Fibroblast of skin of right biceps (primary cell): ENCODE measurements around the gene TBCK.
"Not testable (repeated sequence)": the region's sequence is repeated elsewhere in the genome, so short reads cannot be mapped to it uniquely, and the experiment has no call there.

Experiments used
- DNase-seq: peaks from one replicate; pipeline ENCODE4 v3.0.0-alpha.2; 2013

The TBCK gene

DNA sequence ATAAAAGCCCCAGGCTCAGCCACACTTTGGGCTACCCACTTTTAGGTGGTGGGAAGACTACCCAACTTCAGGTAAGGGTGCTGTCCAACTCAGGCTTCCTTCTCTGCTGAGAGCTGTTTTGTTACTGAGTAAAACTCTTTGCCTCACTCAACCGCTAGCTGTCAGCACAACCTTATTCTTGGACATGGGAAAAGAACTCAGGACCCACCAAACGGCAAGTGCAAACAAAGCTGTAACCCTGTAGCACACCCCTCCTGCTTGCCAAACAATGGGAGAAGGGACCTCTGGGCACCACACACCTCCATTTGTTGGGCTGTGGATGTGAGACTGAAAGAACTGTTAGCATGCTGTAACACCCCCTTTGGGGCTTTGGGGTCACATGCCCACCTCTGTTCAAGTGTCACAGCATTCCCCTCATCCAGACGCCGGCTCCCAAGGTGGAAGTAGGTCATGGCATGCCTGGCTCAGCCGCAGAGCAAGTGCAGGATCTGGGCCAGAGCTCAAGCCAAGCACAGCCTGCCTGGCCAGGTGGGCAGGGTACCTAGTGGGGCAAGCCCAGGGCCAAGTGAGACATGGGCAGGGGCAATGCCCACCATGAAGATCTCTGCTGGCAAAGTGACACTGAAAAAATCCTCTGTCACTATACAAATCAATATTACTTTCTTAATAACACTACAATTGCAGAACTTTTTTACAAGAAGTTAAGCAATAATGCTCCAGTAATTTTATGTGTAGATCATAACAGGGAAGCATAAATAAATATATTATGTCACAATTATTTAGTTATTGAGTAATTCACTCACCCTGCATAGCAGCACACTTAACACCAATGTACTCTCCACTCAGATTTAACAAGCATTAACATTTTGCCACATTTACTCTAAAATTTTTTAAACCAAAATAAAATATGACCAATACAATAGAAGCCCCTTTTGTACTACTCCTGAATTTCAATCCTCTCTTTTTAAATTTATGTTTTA, 107.2 kb downstream of the TBCK start:
- DNase-seq = no peak

DNA sequence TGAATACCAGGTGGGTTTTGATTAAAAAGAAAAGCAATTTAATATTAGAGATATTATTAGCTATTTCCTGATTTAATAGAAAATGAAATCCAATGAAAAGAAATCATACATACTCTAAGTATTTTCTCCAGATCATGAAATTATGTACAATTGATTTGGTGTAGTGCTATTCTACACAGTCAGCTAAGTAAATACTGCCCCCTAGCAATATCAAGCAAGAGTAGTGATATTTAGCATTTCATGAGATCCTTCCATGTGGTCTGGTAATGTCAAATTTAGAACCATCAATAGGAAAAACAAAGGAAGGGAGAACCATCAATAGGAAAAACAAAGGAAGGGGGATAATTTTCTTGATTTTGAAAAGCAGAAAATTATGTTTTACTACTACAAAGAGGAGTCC, 114.6 kb downstream of the TBCK start:
- peak; percentile 8 for DNase-seq

DNA sequence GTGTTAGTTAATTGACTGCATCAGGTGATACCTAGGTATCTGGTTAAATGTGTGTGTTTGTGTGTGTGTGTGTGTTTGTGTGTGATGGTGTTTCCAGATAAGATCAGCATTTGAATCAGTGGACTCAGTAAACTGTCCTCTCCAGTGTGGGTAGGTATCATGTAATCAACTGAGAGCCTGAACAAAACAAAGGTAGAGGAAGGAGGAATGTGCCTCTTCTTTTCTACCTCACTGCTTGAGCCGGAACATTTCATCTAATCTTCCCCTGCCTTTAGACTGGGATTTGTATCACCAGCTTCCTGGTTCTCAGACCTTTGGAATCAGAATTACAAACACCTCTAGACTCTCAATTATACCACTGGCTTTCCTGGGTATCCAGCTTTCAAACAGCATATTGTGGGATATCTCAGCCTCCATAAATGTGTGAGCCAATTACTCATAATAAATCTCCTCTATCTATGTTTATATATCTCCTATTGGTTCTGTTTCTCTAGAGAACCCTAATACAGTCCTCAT, 120.5 kb downstream of the TBCK start:
- no peak for DNase-seq

DNA sequence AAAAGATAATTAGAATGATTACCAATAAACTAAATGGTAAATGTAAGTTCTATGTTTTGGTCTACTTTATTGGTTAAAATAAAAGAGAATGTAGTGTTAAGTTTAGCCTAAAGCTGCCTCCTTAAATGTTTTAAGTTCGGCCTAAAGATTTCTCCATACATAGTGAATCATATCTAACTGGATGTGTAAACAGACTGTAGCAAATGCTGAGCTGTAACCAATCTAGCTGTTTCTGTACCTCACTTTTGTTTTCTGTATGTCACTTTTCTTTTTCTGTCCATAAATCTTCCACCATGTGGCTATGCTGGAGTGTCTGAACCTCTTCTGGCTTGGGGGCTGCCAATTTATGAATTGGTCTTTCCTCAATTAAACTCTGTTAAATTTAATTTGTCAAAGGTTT, 121.2 kb downstream of the TBCK start:
- no peak for DNase-seq

DNA sequence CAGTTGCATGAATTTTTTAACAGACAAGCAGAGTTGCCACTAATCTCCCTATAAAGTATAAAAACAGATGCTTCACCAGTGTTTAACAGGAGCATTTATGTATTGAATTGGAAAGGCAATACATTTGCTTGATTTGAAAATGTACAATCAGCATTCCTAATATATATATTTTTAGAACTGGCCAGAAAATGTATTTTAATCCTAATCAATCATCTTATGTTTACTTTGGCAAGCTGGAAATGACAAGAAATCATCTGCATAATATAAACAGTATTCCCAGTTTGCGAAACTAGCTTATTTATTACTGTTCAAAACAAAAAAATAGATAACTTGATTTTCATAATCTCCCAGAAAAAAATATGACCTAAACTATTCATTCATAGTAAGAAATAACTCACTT, 123.9 kb downstream of the TBCK start:
- no peak for DNase-seq

DNA sequence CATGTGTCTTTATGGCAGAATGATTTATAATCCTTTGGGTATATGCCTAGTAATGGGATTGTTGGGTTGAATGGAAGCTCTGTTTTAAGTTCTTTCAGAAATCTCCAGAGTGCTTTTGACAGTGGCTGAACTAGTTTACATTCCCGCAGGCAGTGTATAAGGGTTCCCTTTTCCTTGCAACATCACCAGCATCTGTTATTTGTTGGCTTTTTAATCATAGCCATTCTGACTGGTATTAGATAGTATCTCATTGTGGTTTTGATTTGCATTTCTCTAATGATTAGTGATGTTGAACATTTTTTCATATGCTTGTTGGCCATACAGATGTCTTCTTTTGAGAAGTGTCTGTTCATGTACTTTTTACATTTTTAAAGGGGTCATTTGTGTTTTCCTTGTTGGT, 129.8 kb downstream of the TBCK start:
- no peak for DNase-seq

DNA sequence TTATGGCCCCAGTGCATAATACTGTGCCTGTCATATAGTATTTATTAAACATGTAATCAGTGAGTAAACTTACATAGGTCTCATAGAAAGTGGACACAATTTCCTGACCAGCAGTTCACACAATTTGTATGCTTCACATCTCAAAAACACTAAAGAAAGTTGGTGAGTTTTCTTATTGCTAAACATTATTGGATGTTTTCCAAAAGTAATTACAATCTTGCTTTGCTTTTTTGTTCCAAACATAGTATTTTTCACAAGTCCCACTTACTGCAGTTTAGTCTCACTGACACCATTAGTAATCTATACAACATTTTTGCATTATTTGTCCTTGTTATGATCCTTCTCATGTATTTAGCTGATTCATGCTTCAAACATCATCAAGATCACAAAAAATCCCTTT, 132.5 kb downstream of the TBCK start:
- no peak for DNase-seq

DNA sequence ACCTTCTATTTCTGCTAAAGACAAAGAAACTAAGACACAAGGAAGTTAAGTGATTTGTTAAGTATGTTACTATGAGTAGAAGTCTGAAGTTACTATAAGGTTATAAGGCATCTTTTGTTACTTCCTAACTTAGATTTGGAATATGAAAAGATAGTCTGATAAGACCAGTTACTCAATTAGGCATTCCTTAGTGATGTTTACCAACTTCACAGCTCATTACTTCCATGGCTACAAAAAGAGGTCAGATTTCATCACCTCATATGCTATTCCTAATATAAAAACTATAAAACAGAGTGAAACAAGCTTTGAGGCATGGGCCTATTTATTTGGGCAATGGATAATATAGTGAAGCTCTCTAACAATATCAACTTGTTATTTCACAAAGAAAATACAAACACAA, 143.1 kb downstream of the TBCK start:
- no peak for DNase-seq

DNA sequence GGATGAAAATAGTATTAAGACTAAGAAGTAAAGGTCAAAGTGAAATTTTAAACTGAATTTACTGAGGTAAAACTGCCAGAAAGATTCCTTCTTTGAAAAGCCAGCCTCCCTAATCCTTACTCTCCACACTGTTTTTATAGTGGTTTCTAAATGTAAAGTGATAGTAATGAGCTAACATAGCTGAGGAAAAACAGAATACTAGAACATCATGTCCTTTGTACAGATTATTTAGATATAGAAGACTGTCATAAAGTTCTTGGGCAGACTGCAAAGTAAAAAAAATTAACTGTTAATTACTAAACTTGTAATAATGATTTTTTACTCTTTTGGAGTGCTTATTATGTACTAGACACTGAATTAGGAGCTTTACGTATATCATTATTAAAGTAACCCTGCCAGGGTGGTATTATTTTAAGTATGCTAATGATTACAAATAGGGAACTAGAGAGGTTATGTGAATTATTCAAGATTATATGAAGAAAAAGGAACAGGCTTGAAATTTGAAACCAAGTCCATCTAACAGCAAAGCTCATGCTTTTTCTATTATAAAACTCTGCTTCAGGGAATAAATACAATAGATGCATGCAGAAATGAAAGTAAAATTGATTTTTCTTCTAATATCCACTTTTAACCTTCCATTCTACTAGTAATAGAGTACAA, 150.5 kb downstream of the TBCK start:
- no peak for DNase-seq

DNA sequence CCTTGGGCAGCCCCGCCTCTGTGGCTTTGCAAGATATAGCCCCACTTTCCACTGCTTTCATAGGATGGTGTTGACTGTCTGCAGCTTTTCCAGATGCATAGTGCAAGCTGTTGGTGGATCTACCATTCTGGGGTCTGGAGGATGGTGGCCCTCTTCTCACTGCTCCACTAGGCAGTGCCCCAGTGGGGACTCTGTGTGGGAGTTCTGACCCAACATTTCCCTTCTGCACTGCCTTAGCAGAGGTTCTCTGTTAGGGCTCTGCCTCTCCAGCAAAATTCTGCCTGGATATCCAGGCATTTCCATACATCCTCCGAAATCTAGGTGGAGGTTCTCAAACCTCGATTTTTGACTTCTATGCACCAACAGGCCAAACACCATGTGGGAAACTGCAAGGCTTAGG, 153.7 kb downstream of the TBCK start:
- DNase-seq = no peak

DNA sequence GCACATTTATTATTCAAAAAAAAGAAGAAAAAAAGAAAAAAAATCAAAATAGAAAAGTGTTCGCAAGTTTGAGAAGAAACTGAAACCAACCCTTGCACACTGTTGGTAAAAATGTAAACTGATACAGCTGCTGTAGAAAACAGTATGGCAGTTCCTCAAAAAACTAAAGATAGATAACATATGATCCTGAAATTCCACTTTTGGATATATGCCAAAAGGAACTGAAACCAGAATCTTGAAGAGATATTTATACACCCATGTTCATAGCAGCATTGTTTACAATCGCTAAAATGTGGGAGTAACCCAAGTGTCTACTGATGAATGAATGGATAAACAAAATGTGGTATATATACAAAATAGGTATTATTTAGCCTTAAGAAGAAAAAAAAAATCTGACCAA, 155.4 kb downstream of the TBCK start:
- DNase-seq = no peak

DNA sequence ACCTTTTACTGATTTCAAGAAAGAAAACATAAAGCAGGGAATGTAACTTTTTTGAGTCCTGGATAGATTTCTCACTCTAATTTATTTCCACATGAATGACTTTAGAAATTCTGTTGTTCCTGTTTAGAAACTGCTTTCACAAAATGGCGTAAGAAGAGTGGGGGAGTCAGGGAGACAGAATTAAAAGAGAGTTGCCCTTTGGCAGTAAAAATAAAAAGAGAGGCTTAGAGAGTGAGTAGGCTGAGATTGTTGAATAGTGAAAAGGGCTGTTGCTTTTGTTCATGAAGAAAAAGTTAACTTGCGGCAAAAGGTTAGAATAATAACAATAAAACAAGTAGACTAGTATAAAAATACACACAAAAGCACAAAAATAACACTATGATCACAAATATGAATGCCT, 166.1 kb downstream of the TBCK start:
- DNase-seq = no peak

DNA sequence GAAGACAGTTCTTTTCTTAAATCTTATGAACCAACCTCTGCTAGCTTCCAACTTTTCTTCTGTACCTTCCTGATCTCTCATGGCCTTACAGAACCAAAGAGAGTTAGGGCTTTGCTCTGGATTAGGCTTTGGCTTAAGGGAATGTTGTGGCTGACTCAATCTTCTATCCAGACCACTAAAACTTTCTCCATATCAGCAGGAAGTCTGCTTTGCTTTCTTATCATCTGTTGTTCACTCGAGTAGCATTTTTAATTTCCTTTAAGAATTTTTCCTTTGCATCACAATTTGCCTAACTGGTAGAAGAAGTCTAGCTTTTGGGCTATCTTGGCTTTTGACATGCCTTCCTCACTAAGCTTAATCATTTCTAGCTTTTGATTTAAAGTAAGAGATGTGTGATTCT, 167.0 kb downstream of the TBCK start:
- DNase-seq = no peak

DNA sequence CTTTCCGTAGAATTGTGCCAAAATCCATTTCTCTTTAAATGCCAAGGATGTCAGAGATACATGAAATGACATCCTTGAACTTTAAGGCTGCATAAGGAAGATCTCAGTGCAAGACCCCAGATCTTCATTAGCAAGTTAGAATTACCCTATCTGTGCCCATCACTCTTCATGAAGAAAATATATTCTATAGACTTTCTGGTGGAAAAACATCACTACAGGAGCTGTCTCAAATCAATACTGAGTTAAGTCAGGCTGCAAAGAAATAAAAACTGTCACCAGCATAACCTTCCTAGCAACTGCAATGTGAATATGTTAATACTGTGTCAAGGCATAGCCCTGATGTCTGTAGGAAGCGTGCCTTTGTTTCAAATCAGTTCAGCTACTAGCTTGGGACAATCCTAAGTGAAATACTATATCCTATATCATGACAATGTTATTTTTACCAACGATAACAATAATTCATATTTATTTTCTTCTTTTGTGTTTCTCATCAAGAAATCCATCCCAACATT, 173.3 kb downstream of the TBCK start:
- no peak for DNase-seq

DNA sequence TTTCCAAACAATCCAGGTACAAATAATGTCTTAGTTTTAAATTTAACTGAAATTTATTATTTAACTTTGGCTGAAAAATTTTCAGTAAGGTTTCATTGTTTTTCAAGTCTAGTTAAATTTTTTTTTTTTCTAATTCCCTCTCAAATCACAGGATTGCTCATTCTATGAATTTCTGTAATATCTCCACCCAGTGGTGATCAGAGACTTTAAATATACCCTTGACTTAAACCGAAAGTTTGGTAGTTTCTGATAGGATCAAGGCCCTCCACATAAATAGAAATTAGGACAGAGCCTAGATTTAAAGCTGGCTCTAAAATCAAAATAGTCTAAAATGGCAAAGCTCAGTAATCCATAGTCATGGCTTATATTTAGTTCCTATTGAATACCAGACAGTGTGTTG, 175.4 kb downstream of the TBCK start:
- no peak for DNase-seq

DNA sequence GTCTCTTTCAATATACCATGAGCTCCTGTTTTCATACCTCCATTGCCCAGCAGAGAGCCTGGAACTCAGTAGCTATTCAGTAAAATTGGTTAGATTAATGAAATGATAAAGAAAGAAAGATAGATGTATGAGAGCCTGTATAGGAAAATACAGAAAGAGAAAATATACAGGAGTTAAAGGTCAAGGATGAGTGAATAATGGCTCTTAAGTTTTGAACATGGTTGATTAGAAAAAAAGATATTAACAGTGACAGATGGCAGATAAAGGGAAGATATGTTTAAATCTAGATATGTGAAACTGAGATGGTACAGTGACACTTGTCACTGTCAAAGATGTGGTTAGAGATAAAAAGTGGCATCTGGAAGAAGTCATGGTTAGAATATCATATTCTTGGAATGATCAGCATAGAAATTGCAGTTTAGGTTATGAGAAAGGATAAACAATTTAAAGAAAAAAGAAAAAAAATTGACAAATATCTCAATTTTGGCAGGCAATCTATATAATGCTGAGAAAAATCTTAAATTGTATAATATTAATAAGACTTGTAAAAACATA, 179.2 kb downstream of the TBCK start:
- DNase-seq = no peak

DNA sequence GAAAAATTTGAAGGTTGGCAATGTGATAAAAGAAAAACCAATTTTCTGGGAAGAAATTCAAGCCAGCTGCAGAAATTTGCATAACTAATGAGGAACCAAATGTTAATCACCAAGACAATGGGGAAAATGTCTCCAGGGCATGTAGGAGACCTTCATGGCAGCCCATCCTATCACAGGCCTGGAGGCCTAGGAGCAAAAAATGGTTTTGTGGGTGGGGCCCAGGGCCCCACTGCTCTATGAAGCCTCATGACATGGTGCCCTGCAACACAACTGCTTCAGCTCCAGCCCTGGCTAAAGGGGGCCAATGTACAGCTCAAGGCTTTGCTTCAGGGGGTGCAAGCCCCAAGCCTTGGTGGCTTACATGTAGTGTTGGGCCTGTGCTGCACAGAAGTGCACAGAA, 184.0 kb downstream of the TBCK start:
- DNase-seq = no peak

DNA sequence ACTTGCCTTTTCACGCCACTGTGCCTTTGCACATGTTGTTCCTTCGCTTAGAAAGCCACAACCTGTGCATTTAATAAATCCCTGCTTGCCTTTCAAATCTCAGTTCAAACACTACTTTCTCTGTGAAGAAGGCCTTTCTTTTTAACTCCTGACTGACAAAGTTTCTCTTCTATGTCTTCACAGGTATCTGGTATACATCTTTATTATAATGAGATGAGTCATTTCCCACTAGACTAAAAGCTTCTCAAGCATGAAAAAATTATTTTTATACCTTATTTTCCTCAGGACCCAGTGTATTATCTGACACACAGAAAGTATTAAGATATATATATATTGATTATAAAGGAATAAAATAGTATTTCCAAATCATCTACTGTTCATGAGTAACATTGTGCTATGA, 189.9 kb downstream of the TBCK start:
- DNase-seq = no peak

DNA sequence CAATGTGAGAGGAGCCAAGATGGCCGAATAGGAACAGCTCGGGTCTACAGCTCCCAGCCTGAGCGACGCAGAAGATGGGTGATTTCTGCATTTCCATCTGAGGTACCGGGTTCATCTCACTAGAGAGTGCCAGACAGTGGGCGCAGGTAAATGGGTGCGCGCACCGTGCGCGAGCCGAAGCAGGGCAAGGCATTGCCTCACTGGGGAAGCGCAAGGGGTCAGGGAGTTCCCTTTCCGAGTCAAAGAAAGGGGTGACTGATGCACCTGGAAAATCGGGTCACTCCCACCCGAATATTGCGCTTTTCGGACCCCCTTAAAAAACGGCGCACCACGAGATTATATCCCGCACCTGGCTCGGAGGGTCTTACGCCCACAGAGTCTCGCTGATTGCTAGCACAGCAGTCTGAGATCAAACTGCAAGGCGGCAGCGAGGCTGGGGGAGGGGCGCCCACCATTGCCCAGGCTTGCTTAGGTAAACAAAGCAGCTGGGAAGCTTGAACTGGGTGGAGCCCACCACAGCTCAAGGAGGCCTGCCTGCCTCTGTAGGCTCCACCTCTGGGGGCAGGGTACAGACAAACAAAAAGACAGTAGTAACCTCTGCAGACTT, 196.0 kb downstream of the TBCK start:
- DNase-seq = not testable (repeated sequence)

DNA sequence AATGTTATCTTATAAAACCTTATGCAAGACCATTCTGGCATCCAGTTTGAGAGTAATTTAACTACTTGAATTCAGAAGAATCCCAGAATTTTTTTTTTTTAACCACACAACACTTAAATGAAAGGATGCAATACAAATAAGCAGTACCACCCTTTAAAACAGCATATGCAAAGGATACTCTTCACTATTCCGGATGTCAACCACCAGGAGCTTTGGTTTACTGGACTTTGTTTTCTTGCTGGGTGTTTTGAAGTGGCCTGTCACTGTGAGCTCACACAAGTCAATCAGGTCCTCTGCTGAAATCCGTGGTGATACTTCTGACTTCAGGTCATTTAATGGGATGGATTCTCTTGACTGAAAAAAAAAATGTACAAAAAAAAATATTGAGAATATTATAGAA, 200.0 kb downstream of the TBCK start:
- DNase-seq = no peak

DNA sequence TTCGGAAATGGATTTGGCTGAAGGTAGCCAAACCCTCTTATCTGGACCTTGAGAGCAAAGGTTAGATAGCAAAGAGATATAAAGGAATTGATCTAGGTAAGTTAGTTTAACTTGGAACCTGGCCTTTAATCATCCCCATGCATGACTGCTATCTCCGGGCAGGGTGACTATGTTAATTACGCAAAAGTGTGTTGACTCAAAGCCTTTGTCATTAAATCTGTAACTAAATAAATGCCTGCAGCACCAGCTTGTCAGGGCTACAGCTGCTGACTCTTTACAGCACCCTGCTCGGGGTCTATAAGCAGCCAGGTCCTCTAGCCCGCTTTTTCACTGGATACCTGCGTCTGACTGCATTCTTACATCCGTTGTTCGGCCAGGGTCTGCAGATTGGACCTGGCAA, 201.7 kb downstream of the TBCK start:
- DNase-seq = no peak

DNA sequence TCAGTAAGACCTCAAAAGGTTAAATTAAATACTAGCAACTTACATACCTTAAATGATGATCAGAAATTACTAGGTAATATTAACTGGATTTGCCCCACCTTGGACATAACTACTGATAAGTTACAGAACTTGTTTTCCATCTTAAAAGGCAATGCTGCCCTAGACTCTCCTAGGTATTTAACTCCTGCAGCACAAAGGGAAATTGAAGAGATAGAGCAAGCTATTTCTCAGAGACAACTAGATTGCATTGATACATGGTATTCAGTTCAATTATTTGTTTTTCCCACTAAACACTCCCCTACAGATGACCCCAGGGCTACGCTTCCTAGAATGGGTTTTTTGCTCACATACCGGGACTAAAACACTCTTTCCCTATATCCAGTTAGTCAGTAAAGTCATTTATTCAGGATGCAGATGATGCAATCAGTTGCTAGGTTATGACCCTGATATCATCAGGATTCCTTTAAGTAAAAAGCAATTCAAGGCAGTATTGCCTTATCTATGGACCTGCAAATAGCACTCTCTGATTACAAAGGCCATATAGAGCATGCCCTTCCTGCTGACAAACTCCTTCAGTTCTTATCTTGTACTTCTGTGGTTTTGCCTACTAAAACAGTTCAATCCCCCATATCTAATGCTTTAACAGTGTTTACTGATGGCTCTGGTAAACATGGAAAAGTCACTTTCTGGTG, 204.1 kb downstream of the TBCK start:
- not testable (repeated sequence) for DNase-seq

DNA sequence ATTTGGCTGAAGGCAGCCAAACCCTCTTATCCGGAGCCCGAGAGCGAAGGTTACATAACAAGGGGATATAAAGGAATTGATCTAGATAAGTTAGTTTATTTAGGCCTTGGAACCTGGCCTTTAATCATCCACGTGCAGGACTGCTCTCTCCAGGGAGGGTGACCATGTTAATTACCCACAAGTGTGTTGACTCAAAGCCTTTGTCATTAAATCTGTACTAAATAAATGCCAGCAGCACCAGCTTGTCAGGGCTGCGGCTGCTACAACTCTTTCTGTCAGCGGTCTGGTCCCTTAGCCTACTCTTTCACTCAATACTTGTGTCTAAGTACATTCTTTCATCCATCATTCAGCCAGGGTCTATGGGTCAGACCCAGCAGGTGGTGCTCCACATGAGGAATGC, 206.1 kb downstream of the TBCK start:
- DNase-seq = no peak
